Left forelimb (tissue), 1 donor: ENCODE results near the gene ANKMY1.

Experiments
- DNase-seq: peaks from one replicate; pipeline ENCODE4 v3.0.0-alpha.2; 2018; ENCODE audit warnings: low spot score

Gene ANKMY1

GRCh38 chr2:240447934-240448333 is 109.9 kb downstream of the ANKMY1 start:
- no peak for DNase-seq

- no peak for DNase-seq
These were observed 110.5 kb downstream of the ANKMY1 start for GRCh38 chr2:240447331-240447730.

GRCh38 chr2:240446664-240447175 is 111.1 kb downstream of the ANKMY1 start:
- DNase-seq: no peak

GRCh38 chr2:240445961-240446663 is 111.7 kb downstream of the ANKMY1 start:
- DNase-seq: no peak

- no peak for DNase-seq
These were observed 113.3 kb downstream of the ANKMY1 start for GRCh38 chr2:240444464-240444863.

GRCh38 chr2:240443891-240444301 is 113.9 kb downstream of the ANKMY1 start:
- DNase-seq: no peak

- DNase-seq: no peak
These were observed 114.7 kb downstream of the ANKMY1 start for GRCh38 chr2:240442891-240443715.

GRCh38 chr2:240441993-240442411 is 115.8 kb downstream of the ANKMY1 start:
- DNase-seq: no peak

- no peak for DNase-seq
These were observed 116.3 kb downstream of the ANKMY1 start for GRCh38 chr2:240441326-240441992.

GRCh38 chr2:240440704-240441320 is 117.0 kb downstream of the ANKMY1 start:
- no peak for DNase-seq

GRCh38 chr2:240440251-240440650 is 117.5 kb downstream of the ANKMY1 start:
- DNase-seq: no peak

GRCh38 chr2:240439698-240440151 is 118.1 kb downstream of the ANKMY1 start:
- DNase-seq: no peak

- no peak for DNase-seq
These were observed 118.7 kb downstream of the ANKMY1 start for GRCh38 chr2:240438810-240439697.

GRCh38 chr2:240437861-240438809 is 119.7 kb downstream of the ANKMY1 start:
- DNase-seq: peak; percentile 84

- no peak for DNase-seq
These were observed 120.3 kb downstream of the ANKMY1 start for GRCh38 chr2:240437551-240437860.

GRCh38 chr2:240436683-240437550 is 120.9 kb downstream of the ANKMY1 start:
- DNase-seq: no peak

GRCh38 chr2:240435948-240436682 is 121.7 kb downstream of the ANKMY1 start:
- DNase-seq: no peak

GRCh38 chr2:240435457-240435947 is 122.3 kb downstream of the ANKMY1 start, which contains the start of gene GPC1:
Gene GPC1, plus strand, starts transcription at chr2:240435663. Its CDS starts 256 bp downstream, at chr2:240435919.
- DNase-seq: no peak
